SK-N-SH (cell line): ENCODE measurements around the gene TTC38.

Experiments used
- EZH2phosphoT487 ChIP-seq: fragments of 200-600 bp; sonication (generic); IDR thresholded peaks from 2 replicates; pipeline ENCODE4 v1.6.1; 2017; ENCODE audit warnings: low read depth, mixed run types, mild to moderate bottlenecking, antibody characterized with exemption, moderate library complexity, borderline replicate concordance
- SIN3A ChIP-seq: IDR thresholded peaks from 2 replicates; pipeline ENCODE4 v1.6.1; 2012; ENCODE audit warnings: low read depth, mild to moderate bottlenecking, low read length, moderate library complexity, borderline replicate concordance
- TF ChIP-seq, protein P1 (sequence below): fragments of 200-600 bp; sonication (generic); IDR thresholded peaks from 2 replicates; pipeline ENCODE4 v1.6.1; 2017; ENCODE audit warnings: antibody characterized with exemption, mild to moderate bottlenecking, moderate library complexity

GRCh38 chr22:46327691-46328465 is 60.1 kb downstream of the TTC38 start:
- TF ChIP-seq, protein P1, sequence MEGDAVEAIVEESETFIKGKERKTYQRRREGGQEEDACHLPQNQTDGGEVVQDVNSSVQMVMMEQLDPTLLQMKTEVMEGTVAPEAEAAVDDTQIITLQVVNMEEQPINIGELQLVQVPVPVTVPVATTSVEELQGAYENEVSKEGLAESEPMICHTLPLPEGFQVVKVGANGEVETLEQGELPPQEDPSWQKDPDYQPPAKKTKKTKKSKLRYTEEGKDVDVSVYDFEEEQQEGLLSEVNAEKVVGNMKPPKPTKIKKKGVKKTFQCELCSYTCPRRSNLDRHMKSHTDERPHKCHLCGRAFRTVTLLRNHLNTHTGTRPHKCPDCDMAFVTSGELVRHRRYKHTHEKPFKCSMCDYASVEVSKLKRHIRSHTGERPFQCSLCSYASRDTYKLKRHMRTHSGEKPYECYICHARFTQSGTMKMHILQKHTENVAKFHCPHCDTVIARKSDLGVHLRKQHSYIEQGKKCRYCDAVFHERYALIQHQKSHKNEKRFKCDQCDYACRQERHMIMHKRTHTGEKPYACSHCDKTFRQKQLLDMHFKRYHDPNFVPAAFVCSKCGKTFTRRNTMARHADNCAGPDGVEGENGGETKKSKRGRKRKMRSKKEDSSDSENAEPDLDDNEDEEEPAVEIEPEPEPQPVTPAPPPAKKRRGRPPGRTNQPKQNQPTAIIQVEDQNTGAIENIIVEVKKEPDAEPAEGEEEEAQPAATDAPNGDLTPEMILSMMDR = no peak
- TF ChIP-seq SIN3A = no peak
- no peak for TF ChIP-seq EZH2phosphoT487
